Fibroblast of pulmonary artery (primary cell): ENCODE data around the gene CDK10.

ENCODE experiments used
- DNase-seq: peaks from one replicate; pipeline ENCODE4 v3.0.0-alpha.2; 2010; ENCODE audit warnings: low read depth
- H3K4me3 ChIP-seq: replicated peaks from 2 replicates; pipeline ENCODE4 v1.5.1; 2011; ENCODE audit warnings: low read depth, mild to moderate bottlenecking, control low read depth, low read length, moderate library complexity
- CTCF ChIP-seq: IDR thresholded peaks from 2 replicates; pipeline ENCODE4 v1.5.1; 2011; ENCODE audit warnings: mild to moderate bottlenecking, control low read depth, low read length, inconsistent platforms; ENCODE audit errors: missing control alignments

Gene CDK10

GRCh38 chr16:89643769-89644300 is 42.7 kb upstream of the CDK10 start:
- no peak for TF ChIP-seq CTCF
- no peak for DNase-seq
- H3K4me3 ChIP-seq: no peak overlapping the region

GRCh38 chr16:89645122-89645521 is 41.4 kb upstream of the CDK10 start:
- no peak for TF ChIP-seq CTCF
- no peak overlapping the region for H3K4me3 ChIP-seq
- DNase-seq: no peak

- H3K4me3 ChIP-seq: no peak overlapping the region
- no peak for TF ChIP-seq CTCF
These were observed 40.2 kb upstream of the CDK10 start for GRCh38 chr16:89646270-89646669.

GRCh38 chr16:89646906-89647305 is 39.6 kb upstream of the CDK10 start:
- no peak for TF ChIP-seq CTCF
- DNase-seq: no peak
- H3K4me3 ChIP-seq: no peak overlapping the region

More at GRCh38 chr16:89646270-89646669, 40.2 kb upstream of the CDK10 start:
- no peak for DNase-seq

GRCh38 chr16:89651584-89651983 is 34.9 kb upstream of the CDK10 start:
- no peak for TF ChIP-seq CTCF
- no peak overlapping the region for H3K4me3 ChIP-seq

GRCh38 chr16:89653656-89654295 is 32.7 kb upstream of the CDK10 start:
- no peak overlapping the region for H3K4me3 ChIP-seq
- no peak for TF ChIP-seq CTCF
- no peak for DNase-seq

More at GRCh38 chr16:89651584-89651983, 34.9 kb upstream of the CDK10 start:
- no peak for DNase-seq

GRCh38 chr16:89655062-89655643 is 31.3 kb upstream of the CDK10 start:
- H3K4me3 ChIP-seq: no peak overlapping the region
- TF ChIP-seq CTCF: no peak
- DNase-seq: no peak
